H9 (cell line): Measurements from ENCODE around the gene AIG1. TPM values are rescaled to one million over a fixed set of nuclear protein-coding genes. Genes with fewer than 3 reads are reported as not detected.

Experiments
- DNase-seq: peaks from one replicate; pipeline ENCODE4 v3.0.0-alpha.2; 2017
- H2AFZ ChIP-seq: one replicate; pipeline ENCODE4 v1.6.1; 2013; ENCODE audit warnings: mild to moderate bottlenecking, low read length, control low read depth, moderate library complexity
- H2AK5ac ChIP-seq: 2 replicates; pipeline ENCODE4 v1.6.1; 2013; ENCODE audit warnings: low read length, control low read depth, mixed read lengths; ENCODE audit not compliant: insufficient read length
- H2BK120ac ChIP-seq: one replicate; pipeline ENCODE4 v1.6.1; 2013; ENCODE audit warnings: low read depth, mild to moderate bottlenecking, low read length, control low read depth, inconsistent platforms; ENCODE audit not compliant: poor library complexity, severe bottlenecking
- H2BK12ac ChIP-seq: 2 replicates; pipeline ENCODE4 v1.6.1; 2013; ENCODE audit warnings: low read length, control low read depth, mixed read lengths, low read depth; ENCODE audit not compliant: insufficient read length
- H2BK15ac ChIP-seq: 2 replicates; pipeline ENCODE4 v1.6.1; 2013; ENCODE audit warnings: low read depth, low read length, control low read depth
- H2BK20ac ChIP-seq: one replicate; pipeline ENCODE4 v1.6.1; 2013; ENCODE audit warnings: low read depth, mild to moderate bottlenecking, low read length, control low read depth, inconsistent platforms; ENCODE audit not compliant: poor library complexity, severe bottlenecking
- H2BK5ac ChIP-seq: 2 replicates; pipeline ENCODE4 v1.6.1; 2013; ENCODE audit warnings: low read length, control low read depth, mixed read lengths; ENCODE audit not compliant: insufficient read length
- H3K14ac ChIP-seq: 2 replicates; pipeline ENCODE4 v1.6.1; 2013; ENCODE audit warnings: low read length, control low read depth; ENCODE audit not compliant: insufficient read depth
- H3K18ac ChIP-seq: 2 replicates; pipeline ENCODE4 v1.6.1; 2013; ENCODE audit warnings: low read depth, mild to moderate bottlenecking, mixed read lengths, low read length, control low read depth; ENCODE audit not compliant: insufficient read length
- H3K23ac ChIP-seq: 2 replicates; pipeline ENCODE4 v1.6.1; 2013; ENCODE audit warnings: low read length, control low read depth, mixed read lengths, low read depth; ENCODE audit not compliant: insufficient read length
- H3K23me2 ChIP-seq: 2 replicates; pipeline ENCODE4 v1.6.1; 2013; ENCODE audit warnings: low read depth, mild to moderate bottlenecking, mixed read lengths, low read length, control low read depth; ENCODE audit not compliant: insufficient read length, poor library complexity, severe bottlenecking
- H3K27ac ChIP-seq: 2 replicates; pipeline ENCODE4 v1.5.1; 2013; ENCODE audit warnings: low read length, control low read depth, mixed read lengths, low read depth; ENCODE audit not compliant: insufficient read length
- H3K27me3 ChIP-seq: 2 replicates; pipeline ENCODE4 v1.6.1; 2013; ENCODE audit warnings: low read length, control low read depth, inconsistent platforms; ENCODE audit not compliant: insufficient read depth
- H3K4ac ChIP-seq: 2 replicates; pipeline ENCODE4 v1.6.1; 2013; ENCODE audit warnings: low read depth, mild to moderate bottlenecking, control low read depth, inconsistent platforms, low read length, moderate library complexity
- H3K4me1 ChIP-seq: 2 replicates; pipeline ENCODE4 v1.6.1; 2013; ENCODE audit warnings: low read length, control low read depth, inconsistent platforms; ENCODE audit not compliant: insufficient read depth
- H3K4me2 ChIP-seq: 2 replicates; pipeline ENCODE4 v1.6.1; 2013; ENCODE audit warnings: low read length, control low read depth, mixed read lengths; ENCODE audit not compliant: insufficient read length, insufficient read depth
- H3K56ac ChIP-seq: 2 replicates; pipeline ENCODE4 v1.6.1; 2013; ENCODE audit warnings: low read depth, mild to moderate bottlenecking, mixed read lengths, low read length, control low read depth; ENCODE audit not compliant: insufficient read length
- H3K79me1 ChIP-seq: 2 replicates; pipeline ENCODE4 v1.6.1; 2013; ENCODE audit warnings: low read depth, mild to moderate bottlenecking, moderate library complexity, low read length, control low read depth, inconsistent platforms; ENCODE audit not compliant: insufficient read depth, poor library complexity, severe bottlenecking
- H3K79me2 ChIP-seq: 2 replicates; pipeline ENCODE4 v1.6.1; 2013; ENCODE audit warnings: low read length, control low read depth, inconsistent platforms; ENCODE audit not compliant: insufficient read depth
- H3K9ac ChIP-seq: 2 replicates; pipeline ENCODE4 v1.6.1; 2013; ENCODE audit warnings: low read length, control low read depth, mixed read lengths; ENCODE audit not compliant: insufficient read length; ENCODE audit errors: extremely low read depth
- H3K9me3 ChIP-seq: one replicate; pipeline ENCODE4 v1.6.1; 2013; ENCODE audit warnings: low read depth, low read length, inconsistent platforms; ENCODE audit not compliant: control insufficient read depth
- H3T11ph ChIP-seq: one replicate; pipeline ENCODE4 v1.6.1; 2013; ENCODE audit warnings: mild to moderate bottlenecking, low read length, control low read depth, inconsistent platforms
- H4K20me1 ChIP-seq: one replicate; pipeline ENCODE4 v1.6.1; 2013; ENCODE audit not compliant: control insufficient read depth, insufficient read length, insufficient read depth
- H4K5ac ChIP-seq: 2 replicates; pipeline ENCODE4 v1.6.1; 2013; ENCODE audit warnings: low read depth, mild to moderate bottlenecking, mixed read lengths, low read length, control low read depth; ENCODE audit not compliant: insufficient read length
- H4K8ac ChIP-seq: replicated peaks from 2 replicates; pipeline ENCODE4 v1.6.1; 2013; ENCODE audit warnings: low read length, control low read depth, mixed read lengths, low read depth; ENCODE audit not compliant: insufficient read length
- H4K91ac ChIP-seq: 2 replicates; pipeline ENCODE4 v1.6.1; 2013; ENCODE audit warnings: low read depth, mild to moderate bottlenecking, moderate library complexity, mixed read lengths, low read length, control low read depth; ENCODE audit not compliant: insufficient read length
- H3K27ac Mint-ChIP-seq, 3 experiments: 2 replicates in 2 of 3; 3 replicates in 1 of 3; pipeline ENCODE4 v1.8.0; 2020 to 2021; ENCODE audit warnings: mixed read lengths in 3 of 3, mild to moderate bottlenecking in 1 of 3, moderate library complexity in 1 of 3
- H3K27me3 Mint-ChIP-seq: 2 replicates; pipeline ENCODE4 v1.8.0; 2021; ENCODE audit warnings: low read depth, mild to moderate bottlenecking, moderate library complexity, mixed read lengths
- H3K36me3 Mint-ChIP-seq, 3 experiments: 2 replicates in 2 of 3; 3 replicates in 1 of 3; pipeline ENCODE4 v1.8.0; 2020 to 2021; ENCODE audit warnings: low read depth in 3 of 3, mixed read lengths in 3 of 3; ENCODE audit not compliant: insufficient read depth in 1 of 3
- H3K4me1 Mint-ChIP-seq, 2 experiments: 2 replicates each; pipeline ENCODE4 v1.8.0; 2020; ENCODE audit warnings: mixed read lengths in 2 of 2
- H3K4me3 Mint-ChIP-seq, 2 experiments: 2 replicates in 1 of 2; 3 replicates in 1 of 2; pipeline ENCODE4 v1.8.0; 2020 to 2021; ENCODE audit warnings: mild to moderate bottlenecking in 2 of 2, mixed read lengths in 2 of 2, moderate library complexity in 1 of 2
- H3K9me3 Mint-ChIP-seq, 2 experiments: 2 replicates in 1 of 2; 3 replicates in 1 of 2; pipeline ENCODE4 v1.8.0; 2020; ENCODE audit warnings: mild to moderate bottlenecking in 2 of 2, mixed read lengths in 2 of 2, moderate library complexity in 1 of 2
- WGBS: extraction: QIAGEN DNeasy Blood & Tissue Kit; methylation state at CpG from one replicate; pipeline ENCODE4 v1.1.7; 2013; ENCODE audit warnings: missing lambda C conversion rate, low lambda C conversion rate, mixed read lengths; ENCODE audit not compliant: insufficient read length; ENCODE audit errors: extremely low coverage; 5-methylcytosine and 5-hydroxymethylcytosine counted together
- total RNA-seq: library from RNA; stranded (reverse); gene quantifications from 2 replicates; pipeline ENCODE4 v1.2.1, GENCODE V29; 2021
- TF ChIP-seq, protein P1 (sequence below): fragments of 200-600 bp; sonication (generic); conservative IDR thresholded peaks from 3 replicates; pipeline ENCODE4 v1.8.0; 2021; ENCODE audit warnings: antibody characterized with exemption, mild to moderate bottlenecking

AIG1 gene
- total RNA-seq, 1 experiment from 2014 or later = 44.6 TPM

DNA sequence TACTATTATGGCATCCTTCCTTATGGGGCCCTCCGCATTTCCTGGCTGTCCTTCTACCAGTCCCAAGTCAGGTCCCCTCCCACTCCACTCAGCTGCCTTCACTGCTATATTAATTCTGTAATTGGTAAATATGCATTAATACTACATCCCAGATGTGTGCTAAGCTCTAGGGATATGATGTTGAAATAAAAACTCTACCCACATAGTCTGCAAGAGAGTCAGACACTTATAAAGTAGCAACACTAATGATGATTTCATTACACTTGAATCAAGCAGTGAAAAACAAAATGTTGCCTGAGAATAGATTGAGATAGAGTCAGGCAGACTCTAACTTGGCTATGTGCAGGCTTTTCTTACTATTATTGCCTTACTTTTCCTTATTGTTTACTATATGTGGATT is 62.4 kb downstream of the AIG1 start:
- DNase-seq = no peak
- Histone ChIP-seq H3K27me3 (no peaks in the 10 kb centered on the region), H2AK5ac (no peak overlapping the region), H4K5ac (no peak overlapping the region), H3K9me3 (no peaks in the 10 kb centered on the region), H2AFZ (no peak overlapping the region), H3K9ac (no peak overlapping the region), H3K79me2 (no peaks in the 10 kb centered on the region), H3K23ac (no peak overlapping the region), H4K8ac (no peak overlapping the region), H3T11ph (no peak overlapping the region), H3K23me2 (no peaks in the 10 kb centered on the region), H3K79me1 (no peaks in the 10 kb centered on the region), H2BK15ac (no peak overlapping the region), H3K4me1 (no peaks in the 10 kb centered on the region), H2BK120ac (no peak overlapping the region), H3K27ac (no peak overlapping the region), H2BK12ac (no peak overlapping the region), H3K56ac (no peak overlapping the region), H2BK20ac (no peak overlapping the region), H4K20me1 (no peaks in the 10 kb centered on the region), H3K4ac (no peak overlapping the region), H3K18ac (no peak overlapping the region), H2BK5ac (no peak overlapping the region), H4K91ac (no peak overlapping the region), H3K4me2 (no peak overlapping the region), H3K14ac (no peak overlapping the region)
- Mint-ChIP-seq H3K27me3 (no peaks in the 10 kb centered on the region), H3K4me1 (peaks cover 4% of the 10 kb centered on the region in 2 experiments; a peak in 2 of 4 replicates), H3K9me3 (peaks cover 18 to 21% of the 10 kb centered on the region in 2 experiments), H3K36me3 (peaks cover 19 to 41% (median 34%) of the 10 kb centered on the region in 3 experiments), H3K4me3 (no peak overlapping the region), H3K27ac (no peak overlapping the region)
- TF ChIP-seq, protein P1, sequence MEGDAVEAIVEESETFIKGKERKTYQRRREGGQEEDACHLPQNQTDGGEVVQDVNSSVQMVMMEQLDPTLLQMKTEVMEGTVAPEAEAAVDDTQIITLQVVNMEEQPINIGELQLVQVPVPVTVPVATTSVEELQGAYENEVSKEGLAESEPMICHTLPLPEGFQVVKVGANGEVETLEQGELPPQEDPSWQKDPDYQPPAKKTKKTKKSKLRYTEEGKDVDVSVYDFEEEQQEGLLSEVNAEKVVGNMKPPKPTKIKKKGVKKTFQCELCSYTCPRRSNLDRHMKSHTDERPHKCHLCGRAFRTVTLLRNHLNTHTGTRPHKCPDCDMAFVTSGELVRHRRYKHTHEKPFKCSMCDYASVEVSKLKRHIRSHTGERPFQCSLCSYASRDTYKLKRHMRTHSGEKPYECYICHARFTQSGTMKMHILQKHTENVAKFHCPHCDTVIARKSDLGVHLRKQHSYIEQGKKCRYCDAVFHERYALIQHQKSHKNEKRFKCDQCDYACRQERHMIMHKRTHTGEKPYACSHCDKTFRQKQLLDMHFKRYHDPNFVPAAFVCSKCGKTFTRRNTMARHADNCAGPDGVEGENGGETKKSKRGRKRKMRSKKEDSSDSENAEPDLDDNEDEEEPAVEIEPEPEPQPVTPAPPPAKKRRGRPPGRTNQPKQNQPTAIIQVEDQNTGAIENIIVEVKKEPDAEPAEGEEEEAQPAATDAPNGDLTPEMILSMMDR = no peak
- no CpG with 5 or more reads among the region's 1 CpG for WGBS
